HG03558 (cell line): Measurements from ENCODE around the gene ITGA5.
"Not testable (repeated sequence)": the region's sequence is repeated elsewhere in the genome, so short reads cannot be mapped to it uniquely, and the experiment has no call there.

Source experiments
- ATAC-seq: cut with Tn5 transposase; IDR thresholded peaks from one replicate; pipeline ENCODE4 v1.9.1; 2021; ENCODE audit warnings: moderate number of reproducible peaks; ENCODE audit not compliant: unreplicated experiment; ENCODE audit errors: extremely low read depth

The ITGA5 gene

GRCh38 chr12:54358191-54358944 lies 60.7 kb downstream of the ITGA5 start:
- no peak for ATAC-seq

DNA sequence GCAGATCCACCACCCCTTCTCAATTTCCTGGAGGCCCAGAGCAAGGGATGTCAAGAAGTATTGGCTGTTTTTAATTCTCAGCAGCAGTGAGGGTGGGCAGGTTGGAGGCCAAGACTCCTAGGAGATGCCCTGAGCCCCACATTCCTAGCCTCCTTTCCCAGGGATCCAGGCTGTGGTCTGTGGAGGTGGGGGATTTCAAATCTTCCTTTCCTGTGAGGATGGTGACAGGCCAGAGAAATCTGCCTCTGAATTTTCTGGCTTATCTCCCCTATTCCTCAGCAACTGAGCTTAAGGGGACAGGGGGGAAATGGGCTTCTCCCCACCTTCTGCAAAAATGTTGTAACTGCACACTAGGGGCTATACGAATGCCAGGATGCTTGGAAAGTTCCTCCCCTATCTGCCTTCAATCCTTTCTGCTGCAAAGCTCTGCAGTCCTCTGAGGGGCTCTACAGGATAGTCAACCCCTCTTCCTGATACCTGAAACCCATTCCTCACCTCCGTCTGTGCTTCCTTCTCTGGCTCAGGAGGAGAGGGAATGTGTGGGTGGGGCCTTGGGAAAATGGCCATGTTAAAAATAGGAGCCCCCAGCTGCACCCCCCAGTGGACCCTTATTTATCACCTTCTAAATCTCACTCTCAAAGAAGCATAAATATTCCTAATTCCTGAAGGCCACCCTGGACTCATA lies 61.4 kb downstream of the ITGA5 start:
- no peak for ATAC-seq

DNA sequence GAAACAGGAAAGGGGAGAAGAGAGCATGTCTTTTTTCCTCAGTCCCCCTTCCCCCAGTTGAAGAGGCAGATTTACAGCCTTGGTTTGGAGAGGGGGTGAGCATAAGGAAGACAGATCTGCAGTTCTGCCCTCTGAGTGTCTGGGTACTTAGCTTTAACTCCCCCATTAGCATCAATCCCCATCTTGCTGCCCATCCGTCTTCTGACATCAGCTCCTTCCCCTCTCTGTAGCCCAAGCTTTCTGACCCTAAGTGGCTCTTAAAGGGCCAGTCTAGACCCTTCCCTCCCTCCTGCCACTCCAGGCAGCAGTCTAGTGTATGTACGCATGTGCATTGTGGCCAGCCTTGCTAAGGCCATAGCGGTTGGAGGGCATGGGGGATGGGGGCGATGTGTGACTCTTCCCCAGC lies 62.1 kb downstream of the ITGA5 start:
- ATAC-seq: no peak

DNA sequence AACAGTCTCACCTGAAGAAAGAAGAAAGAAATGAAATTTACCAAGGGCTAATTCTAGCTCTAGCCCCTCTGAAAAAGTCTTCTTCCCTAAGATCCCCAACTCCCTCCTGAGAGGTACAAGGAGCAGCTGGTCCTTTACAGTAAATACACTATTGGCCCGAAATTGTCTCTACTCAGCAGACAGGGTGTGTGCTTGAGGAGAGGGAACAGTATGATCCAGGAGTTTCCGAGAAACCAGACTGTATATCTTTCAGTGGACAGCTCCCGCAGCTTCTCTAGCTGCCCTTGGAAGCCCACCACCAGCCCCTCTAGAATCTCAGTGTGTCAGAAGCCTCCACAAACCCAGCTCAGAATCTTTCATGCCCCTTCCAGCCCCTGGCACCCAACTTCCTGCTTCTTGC lies 62.8 kb downstream of the ITGA5 start:
- ATAC-seq: no peak

DNA sequence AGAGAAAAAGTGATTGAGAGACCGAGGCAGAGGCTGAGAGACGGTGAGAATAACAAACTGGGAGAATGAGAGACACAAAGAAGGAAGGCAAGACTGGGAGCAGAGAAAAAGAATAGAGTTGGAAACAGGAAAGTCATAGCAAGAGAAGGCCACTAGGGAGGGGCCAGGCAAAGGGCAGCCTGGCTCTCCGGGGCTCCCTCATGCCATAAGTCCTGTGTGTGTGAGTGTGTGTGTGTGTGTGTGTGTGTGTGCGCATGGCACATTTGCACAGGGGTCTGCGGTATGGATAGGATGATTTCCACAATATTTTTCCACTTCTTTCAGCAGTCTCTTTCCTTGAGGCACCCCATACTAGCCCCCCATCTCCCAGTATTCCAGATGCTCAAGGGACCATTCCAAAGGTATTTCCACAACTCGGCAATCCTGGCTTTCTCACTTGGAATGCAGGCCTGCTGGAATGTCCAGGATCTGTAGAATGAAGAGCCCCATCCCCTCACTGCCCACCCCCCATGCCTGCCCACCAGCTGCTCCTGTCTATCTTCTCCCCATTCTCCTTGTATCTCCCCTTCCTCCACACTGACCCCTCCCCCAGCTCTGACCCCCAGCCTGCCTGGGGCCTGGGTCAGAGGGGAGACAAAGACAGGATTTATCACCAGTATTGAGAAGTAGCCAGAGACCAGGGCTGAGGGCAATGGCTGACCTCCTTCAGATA lies 63.8 kb downstream of the ITGA5 start:
- ATAC-seq: no peak

DNA sequence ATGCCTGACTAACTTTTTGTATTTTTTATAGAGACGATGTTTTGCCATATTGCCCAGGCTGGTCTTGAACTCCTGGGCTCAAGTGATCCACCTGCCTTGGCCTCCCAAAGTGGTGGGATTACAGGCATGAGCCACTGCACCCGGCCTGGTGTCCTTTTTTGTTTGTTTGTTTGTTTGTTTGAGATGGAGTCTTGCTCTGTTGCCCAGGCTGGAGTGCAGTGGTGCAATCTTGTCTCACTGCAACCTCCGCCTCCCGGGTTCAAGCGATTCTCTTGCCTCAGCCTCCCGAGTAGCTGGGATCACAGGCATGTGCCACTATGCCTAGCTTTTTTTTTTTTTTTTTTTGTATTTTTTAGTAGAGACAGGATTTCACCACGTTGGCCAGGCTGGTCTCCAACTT lies 64.8 kb downstream of the ITGA5 start:
- not testable (repeated sequence) for ATAC-seq

- no peak for ATAC-seq
Observed at GRCh38 chr12:54352891-54353874, 65.9 kb downstream of the ITGA5 start.

GRCh38 chr12:54352022-54352531 lies 67.0 kb downstream of the ITGA5 start:
- ATAC-seq: no peak

DNA sequence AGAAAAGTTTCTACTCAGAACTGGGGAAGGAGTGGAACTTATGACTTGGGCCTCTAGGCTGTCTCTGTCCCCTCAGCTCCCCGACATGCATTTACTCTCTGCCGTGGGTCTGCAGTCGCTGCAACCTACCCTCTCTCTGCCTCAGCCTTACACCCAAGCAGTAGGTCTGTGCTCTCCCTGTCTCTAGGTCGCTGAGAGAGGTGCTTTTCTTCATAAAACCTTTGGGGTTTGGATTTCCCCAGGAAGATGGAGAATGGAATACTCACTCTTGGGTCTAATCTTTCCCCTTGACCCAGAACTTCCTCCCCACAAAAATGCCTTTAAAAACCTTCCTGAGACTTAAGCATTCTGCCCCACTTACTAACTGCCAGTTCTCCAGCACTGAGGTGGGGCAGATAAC lies 67.7 kb downstream of the ITGA5 start:
- ATAC-seq: no peak

GRCh38 chr12:54350743-54351142 lies 68.3 kb downstream of the ITGA5 start:
- no peak for ATAC-seq

- no peak for ATAC-seq
Observed at GRCh38 chr12:54349679-54350078, 69.4 kb downstream of the ITGA5 start.

- no peak for ATAC-seq
Observed at GRCh38 chr12:54349036-54349435, 70.0 kb downstream of the ITGA5 start.
